Measurements from ENCODE around the gene MYL7.

The MYL7 gene

DNA sequence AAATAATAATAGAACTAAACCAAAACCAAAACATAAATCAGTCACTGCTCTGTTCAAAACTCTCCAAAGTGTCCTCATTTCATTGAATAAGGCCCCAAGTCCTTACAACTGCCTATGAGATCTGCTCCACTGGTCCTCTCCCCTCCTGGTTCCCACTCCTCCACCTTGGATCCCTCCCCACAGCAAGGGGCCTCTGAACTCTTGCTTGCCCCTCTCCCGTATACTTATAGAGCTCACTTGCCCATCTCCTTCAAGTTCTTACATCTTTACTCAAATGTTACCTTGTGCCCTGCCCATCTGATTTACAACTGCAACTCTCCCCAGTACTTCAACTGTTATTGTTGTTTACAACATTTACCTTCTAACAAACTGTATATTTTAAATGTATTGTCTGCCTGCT, 18.6 kb downstream of the MYL7 start:
- WGBS (ENCODE audit: extremely low coverage, insufficient coverage, insufficient read length), result no CpG with 5 or more reads among the region's 1 CpG

DNA sequence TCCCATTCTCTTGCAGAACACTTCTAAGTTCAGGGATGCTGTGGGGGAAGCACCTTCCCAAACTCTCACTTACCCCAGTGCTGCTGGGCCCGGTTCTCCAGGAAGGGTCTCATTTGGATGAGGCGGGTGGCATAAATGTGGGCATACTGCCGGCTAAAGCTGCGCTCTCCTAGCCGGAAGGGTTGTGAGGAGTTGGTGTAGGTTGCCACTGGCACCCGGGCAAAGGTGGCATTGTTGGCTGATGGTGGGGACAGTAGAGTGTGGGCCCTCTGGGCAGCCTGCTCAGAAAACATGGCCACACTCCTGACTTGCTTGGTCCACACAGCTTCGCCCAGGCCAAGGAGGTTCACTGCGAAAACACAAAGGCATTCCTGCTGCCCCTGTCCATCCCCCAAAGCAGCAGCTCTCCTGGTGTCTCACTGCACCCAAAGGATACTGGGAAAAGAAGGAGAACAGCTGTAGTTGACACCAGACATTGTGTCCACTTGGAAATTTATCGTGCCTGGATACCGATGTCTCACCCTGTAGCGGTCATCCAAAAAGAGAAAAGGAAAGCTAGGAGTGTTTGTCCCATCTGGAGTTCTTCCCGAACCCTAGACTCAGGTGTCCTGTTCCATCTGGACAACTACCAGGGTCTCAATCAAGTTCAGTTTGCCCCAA, 19.2 kb downstream of the MYL7 start:
- H4K12ac ChIP-seq (ENCODE audit: low read depth, low read length), result no peak overlapping the region
- no peak overlapping the region for H3K4ac ChIP-seq (ENCODE audit: low read depth, low read length)
- no peak overlapping the region for H2BK120ac ChIP-seq (ENCODE audit: insufficient read depth, low read length, poor library complexity)
- no peak for DNase-seq
- no peak overlapping the region for H2BK5ac ChIP-seq (ENCODE audit: low read depth, low read length, poor library complexity)
- no peak overlapping the region for H2BK12ac ChIP-seq (ENCODE audit: low read length)
- H3K18ac ChIP-seq (ENCODE audit: low read length), result no peak overlapping the region
- no peak overlapping the region for H4K91ac ChIP-seq (ENCODE audit: low read depth, low read length)
- no peak overlapping the region for H2AFZ ChIP-seq (ENCODE audit: insufficient read depth, low read length, poor library complexity)
- peaks cover 0 to 2% of the 10 kb centered on the region in 2 experiments for H3K4me1 ChIP-seq (ENCODE audit: control insufficient read depth in 1 of 2, insufficient read depth in 2 of 2, low read length in 2 of 2)
- no peaks in the 10 kb centered on the region for H3K79me2 ChIP-seq (ENCODE audit: control insufficient read depth, insufficient read depth, low read length, poor library complexity)
- H3K14ac ChIP-seq (ENCODE audit: low read length), result no peak overlapping the region
- peaks cover 31 to 36% of the 10 kb centered on the region in 2 experiments for H3K36me3 ChIP-seq (ENCODE audit: control insufficient read depth in 1 of 2, insufficient read depth in 2 of 2, low read length in 2 of 2)
- no peak overlapping the region for H3K27ac ChIP-seq (ENCODE audit: low read depth, low read length)
- no peak overlapping the region for H3K4me3 ChIP-seq (ENCODE audit: low read depth, low read length)
- H2AK5ac ChIP-seq (ENCODE audit: low read length), result no peak overlapping the region
- no peak overlapping the region for H3K4me2 ChIP-seq (ENCODE audit: low read length)
- H3K23ac ChIP-seq (ENCODE audit: low read length), result no peak overlapping the region
- H3K9ac ChIP-seq (ENCODE audit: low read length), result no peak overlapping the region
- no peaks in the 10 kb centered on the region for H3K27me3 ChIP-seq (ENCODE audit: insufficient read depth, low read length)
- H3K79me1 ChIP-seq (ENCODE audit: low read length), result peaks cover 6% of the 10 kb centered on the region
- no peaks in the 10 kb centered on the region for H3K9me3 ChIP-seq (ENCODE audit: insufficient read depth, low read depth, low read length)
- WGBS (ENCODE audit: extremely low coverage, insufficient coverage, insufficient read length), result no CpG with 5 or more reads among the region's 12 CpGs
- no peak overlapping the region for H4K8ac ChIP-seq (ENCODE audit: low read depth, low read length)

More for the DNA sequence above, 18.6 kb downstream of the MYL7 start:
- Histone ChIP-seq H3K27me3 (ENCODE audit: insufficient read depth, low read length) (no peaks in the 10 kb centered on the region), H2BK12ac (ENCODE audit: low read length) (no peak overlapping the region), H3K36me3 (ENCODE audit: control insufficient read depth in 1 of 2, insufficient read depth in 2 of 2, low read length in 2 of 2) (peaks cover 24 to 29% of the 10 kb centered on the region in 2 experiments), H3K9me3 (ENCODE audit: insufficient read depth, low read depth, low read length) (no peaks in the 10 kb centered on the region), H3K9ac (ENCODE audit: low read length) (no peak overlapping the region), H2AK5ac (ENCODE audit: low read length) (no peak overlapping the region), H3K23ac (ENCODE audit: low read length) (no peak overlapping the region), H3K4me1 (ENCODE audit: control insufficient read depth in 1 of 2, insufficient read depth in 2 of 2, low read length in 2 of 2) (peaks cover 0 to 2% of the 10 kb centered on the region in 2 experiments), H3K79me1 (ENCODE audit: low read length) (peaks cover 6% of the 10 kb centered on the region), H3K4me2 (ENCODE audit: low read length) (peak overlapping the region; percentile 83), H4K12ac (ENCODE audit: low read depth, low read length) (no peak overlapping the region), H4K91ac (ENCODE audit: low read depth, low read length) (no peak overlapping the region), H3K79me2 (ENCODE audit: control insufficient read depth, insufficient read depth, low read length, poor library complexity) (no peaks in the 10 kb centered on the region), H3K4ac (ENCODE audit: low read depth, low read length) (peak overlapping the region; percentile 17), H2AFZ (ENCODE audit: insufficient read depth, low read length, poor library complexity) (no peak overlapping the region), H3K14ac (ENCODE audit: low read length) (no peak overlapping the region), H2BK120ac (ENCODE audit: insufficient read depth, low read length, poor library complexity) (no peak overlapping the region), H3K18ac (ENCODE audit: low read length) (no peak overlapping the region), H4K8ac (ENCODE audit: low read depth, low read length) (no peak overlapping the region), H2BK5ac (ENCODE audit: low read depth, low read length, poor library complexity) (no peak overlapping the region), H3K27ac (ENCODE audit: low read depth, low read length) (no peak overlapping the region), H3K4me3 (ENCODE audit: low read depth, low read length) (no peak overlapping the region)
- DNase-seq, result no peak

GRCh38 chr7:44120395-44120794, 20.7 kb downstream of the MYL7 start:
- Histone ChIP-seq H2BK120ac (ENCODE audit: insufficient read depth, low read length, poor library complexity) (no peak overlapping the region), H2AK5ac (ENCODE audit: low read length) (no peak overlapping the region), H3K4me2 (ENCODE audit: low read length) (no peak overlapping the region), H3K27ac (ENCODE audit: low read depth, low read length) (no peak overlapping the region), H3K36me3 (ENCODE audit: control insufficient read depth in 1 of 2, insufficient read depth in 2 of 2, low read length in 2 of 2) (peaks cover 45 to 48% of the 10 kb centered on the region in 2 experiments), H2BK12ac (ENCODE audit: low read length) (no peak overlapping the region), H3K79me1 (ENCODE audit: low read length) (peaks cover 6% of the 10 kb centered on the region), H3K4me3 (ENCODE audit: low read depth, low read length) (no peak overlapping the region), H2BK5ac (ENCODE audit: low read depth, low read length, poor library complexity) (no peak overlapping the region), H3K18ac (ENCODE audit: low read length) (no peak overlapping the region), H4K91ac (ENCODE audit: low read depth, low read length) (no peak overlapping the region), H3K4me1 (ENCODE audit: control insufficient read depth in 1 of 2, insufficient read depth in 2 of 2, low read length in 2 of 2) (peaks cover 0 to 2% of the 10 kb centered on the region in 2 experiments), H3K23ac (ENCODE audit: low read length) (no peak overlapping the region), H2AFZ (ENCODE audit: insufficient read depth, low read length, poor library complexity) (no peak overlapping the region), H3K4ac (ENCODE audit: low read depth, low read length) (no peak overlapping the region), H3K27me3 (ENCODE audit: insufficient read depth, low read length) (no peaks in the 10 kb centered on the region), H4K8ac (ENCODE audit: low read depth, low read length) (no peak overlapping the region), H3K79me2 (ENCODE audit: control insufficient read depth, insufficient read depth, low read length, poor library complexity) (no peaks in the 10 kb centered on the region), H3K9ac (ENCODE audit: low read length) (no peak overlapping the region), H4K12ac (ENCODE audit: low read depth, low read length) (no peak overlapping the region), H3K9me3 (ENCODE audit: insufficient read depth, low read depth, low read length) (no peaks in the 10 kb centered on the region), H3K14ac (ENCODE audit: low read length) (no peak overlapping the region)
- no CpG with 5 or more reads among the region's 6 CpGs for WGBS (ENCODE audit: extremely low coverage, insufficient coverage, insufficient read length)
- no peak for DNase-seq

DNA sequence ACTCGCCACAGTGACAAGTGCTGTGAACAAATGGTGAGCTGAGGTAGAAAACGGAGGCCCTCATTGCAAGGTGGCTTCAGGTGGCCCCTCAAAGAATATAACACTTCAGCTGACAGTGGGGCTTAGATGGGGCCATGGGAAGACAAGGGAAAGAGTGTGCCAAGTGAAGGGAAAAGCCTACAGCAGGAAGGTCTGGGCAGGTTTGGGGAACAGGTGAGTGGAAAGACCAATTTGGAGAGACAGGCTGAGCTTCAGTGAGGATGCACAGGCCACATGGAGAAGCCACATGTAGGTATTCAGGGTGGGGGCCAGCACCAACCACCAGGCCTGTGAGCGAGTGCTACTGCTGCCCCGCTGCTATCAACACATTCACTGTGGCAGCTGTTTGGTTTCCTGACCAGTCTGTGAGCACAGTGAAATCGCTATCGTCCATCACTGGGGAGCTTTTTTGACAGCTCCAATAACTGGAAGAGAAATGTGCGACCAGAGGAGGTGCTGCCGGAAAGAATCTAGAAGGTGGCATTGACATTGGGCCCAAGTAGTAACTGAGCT, 21.2 kb downstream of the MYL7 start:
- no peak overlapping the region for H2AFZ ChIP-seq (ENCODE audit: insufficient read depth, low read length, poor library complexity)
- no peak overlapping the region for H4K91ac ChIP-seq (ENCODE audit: low read depth, low read length)
- H3K4ac ChIP-seq (ENCODE audit: low read depth, low read length), result no peak overlapping the region
- no peak overlapping the region for H3K4me3 ChIP-seq (ENCODE audit: low read depth, low read length)
- H3K23ac ChIP-seq (ENCODE audit: low read length), result no peak overlapping the region
- no peak overlapping the region for H3K14ac ChIP-seq (ENCODE audit: low read length)
- WGBS (ENCODE audit: extremely low coverage, insufficient coverage, insufficient read length), result no CpG with 5 or more reads among the region's 8 CpGs
- H3K18ac ChIP-seq (ENCODE audit: low read length), result no peak overlapping the region
- no peaks in the 10 kb centered on the region for H3K9me3 ChIP-seq (ENCODE audit: insufficient read depth, low read depth, low read length)
- DNase-seq, result no peak
- no peak overlapping the region for H4K8ac ChIP-seq (ENCODE audit: low read depth, low read length)
- H3K9ac ChIP-seq (ENCODE audit: low read length), result no peak overlapping the region
- no peak overlapping the region for H2BK120ac ChIP-seq (ENCODE audit: insufficient read depth, low read length, poor library complexity)
- H3K4me1 ChIP-seq (ENCODE audit: control insufficient read depth in 1 of 2, insufficient read depth in 2 of 2, low read length in 2 of 2), result peaks cover 0 to 2% of the 10 kb centered on the region in 2 experiments
- no peak overlapping the region for H3K27ac ChIP-seq (ENCODE audit: low read depth, low read length)
- H3K4me2 ChIP-seq (ENCODE audit: low read length), result no peak overlapping the region
- H2BK5ac ChIP-seq (ENCODE audit: low read depth, low read length, poor library complexity), result no peak overlapping the region
- no peaks in the 10 kb centered on the region for H3K79me2 ChIP-seq (ENCODE audit: control insufficient read depth, insufficient read depth, low read length, poor library complexity)
- H3K27me3 ChIP-seq (ENCODE audit: insufficient read depth, low read length), result no peaks in the 10 kb centered on the region
- no peak overlapping the region for H2BK12ac ChIP-seq (ENCODE audit: low read length)
- no peak overlapping the region for H2AK5ac ChIP-seq (ENCODE audit: low read length)
- peaks cover 50 to 53% of the 10 kb centered on the region in 2 experiments for H3K36me3 ChIP-seq (ENCODE audit: control insufficient read depth in 1 of 2, insufficient read depth in 2 of 2, low read length in 2 of 2)
- H4K12ac ChIP-seq (ENCODE audit: low read depth, low read length), result no peak overlapping the region
- peaks cover 6% of the 10 kb centered on the region for H3K79me1 ChIP-seq (ENCODE audit: low read length)
